SU-DHL-6 (cell line): Measurements from ENCODE around the gene LSP1.

Source experiments
- CTCF ChIP-seq: fragments of 200-600 bp; sonication (generic); IDR thresholded peaks from one replicate; pipeline ENCODE4 v1.5.1; 2017; ENCODE audit warnings: antibody characterized with exemption, mild to moderate bottlenecking, low read length, moderate library complexity; ENCODE audit not compliant: insufficient read depth, poor library complexity, severe bottlenecking
- EZH2phosphoT487 ChIP-seq: fragments of 200-600 bp; sonication (generic), shearing (Covaris generic); conservative IDR thresholded peaks from 2 replicates; pipeline ENCODE4 v1.6.1; 2018; ENCODE audit warnings: mild to moderate bottlenecking, antibody characterized with exemption, low read length, moderate library complexity, mixed read lengths

- no peak for TF ChIP-seq CTCF
- no peak for TF ChIP-seq EZH2phosphoT487
Observed at GRCh38 chr11:1819074-1819473, 33.8 kb upstream of the LSP1 start.
